ENCODE measurements around the gene PDZD7. TPM values are rescaled to one million over a fixed set of nuclear protein-coding genes. Genes with fewer than 3 reads are reported as not detected.

PDZD7 gene
- total RNA-seq, 1 donor from 2014 or later, result 1.9 TPM

DNA sequence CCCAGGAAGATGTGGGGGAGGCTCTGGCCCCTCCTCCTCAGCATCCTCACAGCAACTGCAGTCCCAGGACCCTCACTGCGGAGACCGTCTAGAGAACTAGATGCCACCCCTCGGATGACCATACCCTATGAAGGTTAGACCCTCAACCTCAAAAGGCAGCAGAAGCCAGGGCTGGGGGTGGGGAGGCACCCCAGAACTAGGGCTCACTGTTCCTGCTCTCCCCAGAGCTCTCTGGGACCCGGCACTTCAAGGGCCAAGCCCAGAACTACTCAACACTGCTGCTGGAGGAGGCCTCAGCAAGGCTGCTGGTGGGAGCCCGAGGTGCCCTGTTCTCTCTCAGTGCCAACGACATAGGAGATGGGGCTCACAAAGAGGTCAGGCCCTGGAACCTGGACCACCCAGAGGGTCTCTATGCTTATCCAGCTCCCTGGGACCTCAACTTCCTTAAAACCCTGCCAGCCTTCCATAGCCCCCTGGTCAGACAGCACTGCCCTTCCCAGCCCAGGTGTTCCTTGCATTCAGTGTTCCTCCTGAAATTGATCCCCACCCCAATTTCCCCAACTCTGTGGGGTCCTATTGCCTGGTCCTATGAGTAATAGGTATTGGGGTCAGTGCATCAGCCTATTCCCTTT is 57.9 kb downstream of the PDZD7 start:
- no peaks in the 10 kb centered on the region for H3K36me3 Mint-ChIP-seq (ENCODE audit: unreplicated experiment)
- H3K4me3 Mint-ChIP-seq (ENCODE audit: unreplicated experiment), result no peak overlapping the region
- no peak for DNase-seq (ENCODE audit: extremely low spot score, unreplicated experiment)
- peaks cover 11% of the 10 kb centered on the region for H3K4me1 Mint-ChIP-seq (ENCODE audit: unreplicated experiment)
- H3K27ac Mint-ChIP-seq (ENCODE audit: unreplicated experiment), result no peak overlapping the region
- H3K27me3 Mint-ChIP-seq (ENCODE audit: unreplicated experiment), result no peaks in the 10 kb centered on the region
- no peaks in the 10 kb centered on the region for H3K9me3 Mint-ChIP-seq (ENCODE audit: unreplicated experiment)
- no peak for TF ChIP-seq CTCF (IDR thresholded peaks at IDR 0.05)

DNA sequence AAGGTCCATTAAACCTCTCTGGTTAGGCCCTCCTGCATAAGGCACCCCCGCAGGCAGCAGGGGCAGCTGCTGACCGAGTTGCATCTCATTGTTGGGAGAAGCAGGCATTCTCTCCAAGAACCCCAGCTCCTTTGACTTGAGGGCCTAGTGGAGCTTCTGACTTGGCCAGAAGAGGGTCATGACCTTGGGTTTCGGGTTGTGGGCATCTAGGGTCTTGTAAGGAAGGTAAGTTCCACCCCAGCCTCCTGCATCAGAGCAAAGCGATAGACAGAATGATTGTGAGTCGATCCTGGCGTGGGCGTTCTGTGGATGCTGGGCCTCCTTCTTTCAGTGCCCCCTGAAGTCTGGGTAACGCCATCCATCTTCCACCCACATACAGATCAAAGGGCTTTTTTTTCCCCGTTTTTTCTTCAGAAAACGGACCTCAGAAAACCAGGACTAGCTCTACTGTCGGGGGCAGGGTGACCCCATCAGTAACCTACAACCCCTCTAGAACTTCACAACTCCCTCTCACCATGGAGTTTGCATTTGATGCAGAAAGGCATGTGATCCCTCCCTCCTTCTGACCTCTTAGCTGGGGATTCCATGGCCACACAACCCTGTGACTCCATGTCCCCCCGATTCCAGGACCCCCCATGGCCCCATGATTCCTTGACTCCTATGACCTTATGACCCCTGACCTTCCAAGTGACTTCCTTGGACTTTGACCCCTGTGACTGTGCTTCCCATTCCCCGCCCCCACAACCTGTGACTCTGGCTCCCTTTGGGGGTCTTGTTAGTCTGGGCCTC is 58.6 kb downstream of the PDZD7 start:
- Mint-ChIP-seq H3K9me3 (ENCODE audit: unreplicated experiment) (no peaks in the 10 kb centered on the region), H3K36me3 (ENCODE audit: unreplicated experiment) (no peaks in the 10 kb centered on the region), H3K27ac (ENCODE audit: unreplicated experiment) (no peak overlapping the region), H3K4me3 (ENCODE audit: unreplicated experiment) (no peak overlapping the region), H3K27me3 (ENCODE audit: unreplicated experiment) (no peaks in the 10 kb centered on the region), H3K4me1 (ENCODE audit: unreplicated experiment) (peaks cover 11% of the 10 kb centered on the region)
- TF ChIP-seq CTCF (IDR thresholded peaks at IDR 0.05), result no peak
- no peak for DNase-seq (ENCODE audit: extremely low spot score, unreplicated experiment)

DNA sequence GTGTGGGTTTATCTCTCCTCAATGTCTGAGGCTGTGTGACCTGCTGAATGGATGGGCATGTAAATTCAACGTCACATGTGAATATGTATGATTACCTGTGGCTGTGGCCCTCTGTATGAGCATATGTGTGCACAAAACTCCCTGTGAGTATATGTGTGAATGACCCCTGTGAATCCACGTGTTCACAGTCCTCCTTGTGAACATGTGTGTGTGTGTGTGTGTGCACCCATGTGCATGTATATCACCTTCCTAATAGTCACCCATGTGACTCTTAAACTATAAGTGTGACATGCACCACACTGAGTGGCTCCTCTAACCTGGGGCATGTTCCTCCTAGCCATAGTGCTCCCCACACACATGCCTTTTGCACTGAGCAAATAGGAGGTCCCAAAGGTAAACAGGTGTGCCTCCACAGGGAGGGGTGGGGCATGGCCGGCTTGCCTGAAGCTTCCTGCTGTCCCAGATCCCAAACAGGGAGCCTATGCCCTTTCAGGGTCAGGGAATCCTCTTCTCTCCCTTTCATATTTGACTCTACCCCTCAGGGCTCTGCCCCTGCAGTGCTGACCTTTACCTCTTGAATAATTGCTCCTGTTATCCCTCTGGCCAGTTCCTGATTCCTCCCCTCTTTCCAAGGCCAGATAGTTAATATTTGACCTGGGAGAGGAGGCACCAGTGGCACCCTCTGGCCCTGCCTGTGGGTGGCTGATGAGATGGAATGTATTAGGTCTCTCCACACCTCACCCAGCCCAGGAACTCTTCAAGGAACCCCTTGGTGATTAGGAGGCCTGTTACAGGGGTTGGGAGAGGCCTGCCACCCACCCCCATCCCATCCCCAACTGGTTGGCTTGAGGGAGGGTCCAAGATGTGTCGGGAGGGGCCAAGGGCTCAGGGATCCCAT is 59.8 kb downstream of the PDZD7 start:
- no peaks in the 10 kb centered on the region for H3K9me3 Mint-ChIP-seq (ENCODE audit: unreplicated experiment)
- no peaks in the 10 kb centered on the region for H3K36me3 Mint-ChIP-seq (ENCODE audit: unreplicated experiment)
- H3K27me3 Mint-ChIP-seq (ENCODE audit: unreplicated experiment), result no peaks in the 10 kb centered on the region
- peaks cover 11% of the 10 kb centered on the region for H3K4me1 Mint-ChIP-seq (ENCODE audit: unreplicated experiment)
- TF ChIP-seq CTCF (IDR thresholded peaks at IDR 0.05), result no peak
- H3K4me3 Mint-ChIP-seq (ENCODE audit: unreplicated experiment), result no peak overlapping the region
- no peak for DNase-seq (ENCODE audit: extremely low spot score, unreplicated experiment)
- no peak overlapping the region for H3K27ac Mint-ChIP-seq (ENCODE audit: unreplicated experiment)

DNA sequence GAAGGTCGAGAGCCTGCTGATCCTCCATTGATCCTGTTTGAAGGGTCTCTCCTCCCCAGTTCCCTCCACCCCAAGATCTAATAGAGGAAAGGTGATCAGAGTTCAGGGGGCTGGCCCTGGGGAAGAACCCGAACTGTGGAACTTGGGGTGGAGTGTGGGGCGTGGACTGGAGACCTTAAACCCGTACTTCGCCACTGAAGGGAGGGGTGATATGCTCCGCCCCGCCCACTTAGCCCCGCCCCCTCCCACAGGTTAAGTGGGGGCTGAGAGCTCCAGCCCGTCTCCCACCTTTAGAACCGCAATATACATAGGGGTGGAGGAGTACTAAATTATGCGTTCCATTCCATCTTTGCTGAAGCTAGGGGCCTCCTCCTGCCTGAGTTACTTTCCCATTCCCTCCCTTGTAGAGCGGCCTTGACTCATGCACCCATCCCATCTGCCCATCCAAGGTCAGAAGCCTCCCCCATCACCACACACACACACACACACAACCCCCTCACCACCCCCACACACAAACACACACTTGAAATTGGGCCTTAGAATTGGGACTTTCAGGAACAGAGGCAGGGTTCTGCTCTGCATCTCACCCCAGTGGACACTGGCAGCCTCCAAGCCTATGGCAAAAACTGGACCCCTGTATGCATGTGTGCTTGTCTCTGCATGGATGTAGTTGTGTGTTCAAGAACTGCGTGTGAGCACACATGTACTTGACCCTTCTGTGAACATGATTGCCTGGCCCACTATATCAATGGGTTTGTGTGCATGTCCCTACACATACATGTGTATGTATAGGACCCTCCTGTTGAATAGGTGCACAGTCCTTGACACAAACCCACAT is 60.6 kb downstream of the PDZD7 start:
- Mint-ChIP-seq H3K27me3 (ENCODE audit: unreplicated experiment) (no peaks in the 10 kb centered on the region), H3K4me1 (ENCODE audit: unreplicated experiment) (peaks cover 11% of the 10 kb centered on the region), H3K4me3 (ENCODE audit: unreplicated experiment) (peak overlapping the region; percentile 71), H3K27ac (ENCODE audit: unreplicated experiment) (no peak overlapping the region), H3K9me3 (ENCODE audit: unreplicated experiment) (no peaks in the 10 kb centered on the region), H3K36me3 (ENCODE audit: unreplicated experiment) (peaks cover 4% of the 10 kb centered on the region)
- no peak for TF ChIP-seq CTCF (IDR thresholded peaks at IDR 0.05)
- DNase-seq (ENCODE audit: extremely low spot score, unreplicated experiment), result peak; percentile 70

Data from osteocyte (in vitro differentiated cells).